Islet precursor cell (in vitro differentiated cells): Measurements from ENCODE around the gene SULT1C2.
"Not testable (repeated sequence)": the region's sequence is repeated elsewhere in the genome, so short reads cannot be mapped to it uniquely, and the experiment has no call there.

Experiments
- DNase-seq: peaks from one replicate; pipeline ENCODE4 v3.0.0-alpha.2; 2018

The SULT1C2 gene

DNA sequence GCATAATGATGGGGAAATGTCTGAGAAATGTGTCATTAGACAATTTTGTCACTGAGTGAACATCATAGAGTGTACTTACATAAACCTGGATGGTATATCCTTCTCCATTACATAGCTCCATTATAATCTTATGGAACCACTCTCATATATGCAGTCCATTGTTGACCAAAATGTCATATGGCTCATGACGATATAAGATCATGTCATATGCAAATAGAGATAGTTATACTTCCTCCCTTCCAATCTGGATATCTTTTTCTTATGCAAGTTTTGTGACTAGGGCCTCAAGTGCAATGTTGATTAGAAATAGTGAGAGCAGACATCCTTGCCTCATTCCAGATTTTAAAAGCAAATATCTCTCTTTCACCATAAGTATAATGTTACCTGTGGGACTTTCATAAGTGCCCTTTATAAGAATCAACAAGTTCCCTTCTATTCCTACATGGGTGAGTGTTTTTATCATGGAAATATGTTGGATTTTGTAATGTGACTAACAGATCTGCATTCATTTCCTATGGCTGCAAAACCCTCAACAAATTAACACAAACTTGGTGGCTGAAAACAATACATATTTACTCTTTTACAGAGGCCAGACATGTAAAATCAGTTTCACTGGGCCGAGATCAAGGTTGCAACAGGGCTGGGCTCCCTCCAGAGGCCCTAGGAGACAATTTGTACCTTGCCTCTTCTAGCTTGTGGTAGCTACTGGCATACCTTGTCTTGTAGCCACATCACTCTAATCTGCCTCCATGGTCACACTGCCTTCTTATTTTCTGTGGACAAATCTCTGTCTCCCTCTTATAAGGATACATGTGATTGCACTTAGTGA, 67.4 kb downstream of the SULT1C2 start:
- no peak for DNase-seq

DNA sequence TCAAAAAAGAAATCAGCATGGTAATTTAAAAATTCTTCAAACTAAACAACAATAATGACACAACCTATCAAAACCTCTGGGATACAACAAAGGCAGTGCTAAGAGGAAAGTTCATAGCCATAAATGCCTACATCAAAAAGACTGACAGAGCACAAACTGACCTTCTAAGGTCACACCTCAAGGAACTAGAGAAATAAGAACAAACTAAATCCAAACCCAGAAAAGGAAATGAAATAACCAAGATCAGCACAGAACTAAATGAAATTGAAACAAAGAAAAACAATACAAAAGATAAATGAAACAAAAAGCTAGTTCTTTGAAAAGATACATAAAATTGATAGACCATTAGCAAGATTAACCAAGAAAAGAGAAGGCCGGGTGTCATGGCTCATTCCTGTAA, 70.6 kb downstream of the SULT1C2 start:
- DNase-seq = not testable (repeated sequence)
